Activated CD4-positive, alpha-beta memory T cell treated with anti-CD3 and anti-CD28 coated beads, Interleukin-2, amount 10 ng/mL, durations not matched to agents 7 days and 5 days (primary cell): Measurements from ENCODE around the gene DVL1. TPM values are rescaled to one million over a fixed set of nuclear protein-coding genes. Genes with fewer than 3 reads are reported as not detected.

Experiments used
- CTCF ChIA-PET: fragments of 350-600 bp; sonication (Branson Sonifier 250); formaldehyde crosslinking; loops from one replicate; lab custom pipeline; 2021; ENCODE audit warnings: antibody characterized with exemption, inconsistent platforms; lab: Charles Lee
- POLR2A ChIA-PET: fragments of 350-600 bp; sonication (Branson Sonifier 250); formaldehyde crosslinking; loops from one replicate; lab custom pipeline; 2021; ENCODE audit warnings: antibody characterized with exemption; lab: Charles Lee
- DNase-seq: peaks from one replicate; pipeline ENCODE4 v3.0.0-alpha.2; 2020
- H3K27ac Mint-ChIP-seq: one replicate; pipeline ENCODE4 v1.8.0; 2021; ENCODE audit warnings: mild to moderate bottlenecking, mixed read lengths
- H3K27me3 Mint-ChIP-seq: one replicate; pipeline ENCODE4 v1.8.0; 2021; ENCODE audit warnings: mixed read lengths
- H3K36me3 Mint-ChIP-seq: one replicate; pipeline ENCODE4 v1.8.0; 2021; ENCODE audit warnings: low read depth, mixed read lengths
- H3K4me1 Mint-ChIP-seq: one replicate; pipeline ENCODE4 v1.8.0; 2021; ENCODE audit warnings: mixed read lengths
- H3K4me3 Mint-ChIP-seq: one replicate; pipeline ENCODE4 v1.8.0; 2021; ENCODE audit warnings: mild to moderate bottlenecking, mixed read lengths
- H3K9me3 Mint-ChIP-seq: one replicate; pipeline ENCODE4 v1.8.0; 2021; ENCODE audit warnings: mixed read lengths
- total RNA-seq, 2 experiments: library from RNA; stranded (reverse); gene quantifications; one replicate each; pipeline ENCODE4 v1.2.3, GENCODE V29; 2021

Gene DVL1
- total RNA-seq, 2 experiments from 2014 or later: 36.0 to 37.8 TPM

DNA sequence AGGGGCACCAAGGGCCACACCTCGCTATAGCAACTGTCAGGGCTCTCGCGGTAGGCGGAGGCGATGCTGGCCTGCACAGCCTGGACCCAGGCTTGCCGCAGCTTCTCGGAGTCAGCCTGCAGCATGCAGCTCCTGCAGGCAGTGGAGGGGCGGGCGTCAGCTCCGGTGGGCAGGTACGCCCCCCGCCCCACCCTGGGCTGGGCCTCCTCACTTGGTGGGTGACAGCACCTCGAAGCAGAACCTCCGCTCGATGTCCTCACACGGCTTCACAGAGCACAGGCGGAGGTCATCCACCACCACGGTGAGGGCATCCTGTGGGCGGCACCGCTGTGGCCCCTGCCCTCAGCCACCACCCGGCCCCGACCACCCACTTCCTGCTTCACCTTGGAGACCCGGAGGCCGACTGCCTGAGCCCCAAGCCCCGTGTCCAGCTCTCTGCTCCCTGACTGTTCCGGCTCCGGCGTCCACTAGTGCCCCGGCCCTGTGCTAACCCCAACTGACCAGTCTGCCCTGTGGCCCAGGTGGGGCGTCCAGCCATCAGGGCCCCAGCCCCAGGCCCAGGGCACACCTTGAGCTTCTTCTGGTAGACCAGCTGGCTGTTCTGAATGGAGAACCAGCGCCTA, 51.3 kb downstream of the DVL1 start:
- H3K4me3 Mint-ChIP-seq: no peak overlapping the region
- ChIA-PET POLR2A (interaction anchor here (1.6 kb wide), 1 partner anchor 12 kb away, joined by 3 read pairs; no protein-coding TSS in a partner anchor), CTCF (no interaction called here)
- no peaks in the 10 kb centered on the region for H3K36me3 Mint-ChIP-seq
- H3K27me3 Mint-ChIP-seq: no peaks in the 10 kb centered on the region
- no peak overlapping the region for H3K27ac Mint-ChIP-seq
- DNase-seq: no peak
- H3K4me1 Mint-ChIP-seq: no peaks in the 10 kb centered on the region
- H3K9me3 Mint-ChIP-seq: no peaks in the 10 kb centered on the region

DNA sequence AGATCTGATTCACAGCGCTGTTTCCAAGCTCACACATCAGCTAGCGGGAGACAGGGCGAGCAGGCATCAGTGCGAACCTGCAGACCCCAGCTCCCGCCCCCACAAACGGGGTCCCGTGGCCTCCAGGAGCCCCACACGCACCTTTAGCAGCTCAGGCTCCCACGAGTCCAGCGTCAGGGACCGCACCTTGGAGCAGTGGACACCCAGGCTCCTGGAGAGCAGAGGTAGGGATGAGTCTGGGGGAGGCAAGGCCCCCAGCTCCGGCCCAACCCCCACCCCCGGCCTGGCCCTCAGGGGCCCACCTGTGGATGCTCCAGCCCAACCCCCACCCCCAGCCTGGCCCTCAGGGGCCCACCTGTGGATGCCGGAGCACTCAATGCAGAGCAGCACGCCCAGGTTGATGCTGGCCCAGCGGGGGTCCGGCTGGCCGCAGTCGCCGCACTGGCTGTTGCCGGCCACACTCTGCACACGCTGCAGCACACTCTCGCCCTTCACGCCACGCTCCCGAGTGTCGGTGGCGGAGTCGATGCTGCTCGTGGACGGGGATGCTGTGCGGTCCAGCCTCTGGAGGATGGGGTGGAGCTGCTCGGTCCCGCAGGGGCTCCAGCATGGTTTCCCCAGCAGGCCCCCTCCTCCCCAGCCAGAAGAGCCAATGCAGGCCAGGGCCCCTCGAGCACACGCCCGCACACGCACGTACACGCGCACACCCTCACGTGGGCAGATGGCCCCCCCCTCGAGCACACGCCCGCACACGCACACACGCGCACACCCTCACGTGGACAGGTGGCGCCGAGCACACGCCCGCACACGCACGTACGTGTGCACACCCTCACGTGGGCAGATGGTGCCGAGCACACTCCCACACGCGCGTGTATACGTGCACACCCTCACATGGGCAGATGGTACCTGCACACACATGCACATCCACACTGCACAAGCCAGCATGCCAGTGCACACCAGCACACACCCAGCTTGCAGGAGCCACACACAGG, 52.9 kb downstream of the DVL1 start:
- no peak for DNase-seq
- no peaks in the 10 kb centered on the region for H3K27me3 Mint-ChIP-seq
- POLR2A ChIA-PET: no interaction called here
- peaks cover 4% of the 10 kb centered on the region for H3K36me3 Mint-ChIP-seq
- no peaks in the 10 kb centered on the region for H3K9me3 Mint-ChIP-seq
- H3K27ac Mint-ChIP-seq: no peak overlapping the region
- CTCF ChIA-PET: interaction anchor here (1.0 kb wide), 1 partner anchor 9 kb away, joined by 3 read pairs; no protein-coding TSS in a partner anchor
- no peak overlapping the region for H3K4me3 Mint-ChIP-seq
- H3K4me1 Mint-ChIP-seq: no peaks in the 10 kb centered on the region

DNA sequence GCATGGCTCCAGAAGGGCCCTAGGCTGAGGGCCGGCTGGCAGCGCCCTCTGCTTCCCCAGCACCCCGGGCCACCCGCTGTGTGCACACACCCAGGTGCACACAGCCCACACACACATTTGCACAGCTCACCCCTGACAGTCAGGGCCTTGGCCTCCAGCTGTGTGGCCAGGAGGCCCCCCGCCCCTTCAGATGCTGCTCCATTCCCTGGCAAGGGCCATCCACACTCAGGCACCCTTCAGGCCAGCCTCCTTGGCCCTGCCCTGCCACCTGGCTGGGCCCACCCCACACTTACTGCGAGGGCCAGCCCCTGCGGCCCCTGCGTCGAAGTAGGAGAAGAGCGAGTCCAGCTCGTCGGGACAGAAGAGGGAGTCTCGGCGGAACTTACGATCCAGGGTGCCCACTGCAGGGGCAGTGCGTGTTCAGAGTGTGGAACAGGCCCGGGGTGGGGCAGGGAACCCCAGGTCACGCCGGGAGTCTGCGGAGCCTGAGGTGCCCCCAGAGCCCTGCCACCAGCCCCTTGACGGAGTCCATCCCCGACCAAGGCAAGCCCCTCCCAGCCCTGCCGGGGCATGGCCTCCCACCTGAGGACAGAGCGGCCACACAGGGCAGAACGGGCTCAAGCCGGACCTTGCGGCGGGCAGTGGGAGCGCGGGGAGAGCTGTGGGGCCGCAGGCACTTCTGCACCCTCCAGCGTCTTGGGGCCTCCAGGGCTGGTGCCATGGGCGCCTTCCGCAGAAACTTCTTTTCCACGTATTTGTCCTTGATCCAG, 53.9 kb downstream of the DVL1 start:
- no peaks in the 10 kb centered on the region for H3K27me3 Mint-ChIP-seq
- H3K4me3 Mint-ChIP-seq: no peak overlapping the region
- peaks cover 4% of the 10 kb centered on the region for H3K36me3 Mint-ChIP-seq
- no peaks in the 10 kb centered on the region for H3K4me1 Mint-ChIP-seq
- POLR2A ChIA-PET: interaction anchor here (1.0 kb wide), 1 partner anchor 68 kb away, joined by 3 read pairs; no protein-coding TSS in a partner anchor
- no peak for DNase-seq
- no peaks in the 10 kb centered on the region for H3K9me3 Mint-ChIP-seq
- H3K27ac Mint-ChIP-seq: no peak overlapping the region
- CTCF ChIA-PET: interaction anchor here (1.0 kb wide), 2 partner anchors 10 to 173 kb away, joined by 3 to 4 read pairs; no protein-coding TSS in a partner anchor

DNA sequence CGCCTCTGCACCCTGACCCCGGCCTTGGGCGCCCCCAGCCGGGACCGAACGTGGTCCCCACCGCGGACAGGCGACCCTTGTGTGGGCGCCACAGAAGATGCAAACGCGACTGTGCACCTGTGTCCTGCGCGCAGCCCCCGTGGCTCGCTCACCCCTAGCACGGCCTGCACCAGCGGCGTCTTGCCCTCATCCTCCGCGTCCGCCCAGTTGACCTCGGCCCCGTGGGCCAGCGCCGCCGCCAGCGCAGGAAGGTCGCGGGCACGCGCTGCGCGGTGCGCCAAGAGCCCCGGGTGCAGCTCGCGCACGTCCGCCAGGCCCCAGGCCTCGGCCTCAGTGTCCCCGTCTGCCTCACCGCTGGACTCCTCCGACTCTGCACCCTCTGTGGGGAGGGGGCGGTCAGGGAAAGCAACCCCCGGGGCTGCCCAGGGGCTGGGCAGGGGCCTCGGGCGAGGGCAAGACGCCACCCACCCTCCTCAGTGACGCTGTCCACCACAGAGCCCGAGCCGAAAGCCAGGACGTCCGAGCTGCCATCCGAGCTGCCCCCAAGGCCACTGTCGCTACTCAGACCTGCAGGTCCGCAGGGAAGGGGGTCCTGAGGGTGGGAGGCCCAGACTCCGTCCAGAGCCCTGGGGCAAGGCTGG, 54.8 kb downstream of the DVL1 start:
- Mint-ChIP-seq H3K27ac (no peak overlapping the region), H3K4me1 (no peaks in the 10 kb centered on the region), H3K4me3 (no peak overlapping the region), H3K27me3 (no peaks in the 10 kb centered on the region), H3K36me3 (peaks cover 4% of the 10 kb centered on the region), H3K9me3 (no peaks in the 10 kb centered on the region)
- POLR2A ChIA-PET: interaction anchor here (1.0 kb wide), 1 partner anchor 67 kb away, joined by 3 read pairs; no protein-coding TSS in a partner anchor
- no peak for DNase-seq
- CTCF ChIA-PET: interaction anchor here (1.0 kb wide), 1 partner anchor 172 kb away, joined by 4 read pairs; no protein-coding TSS in a partner anchor

DNA sequence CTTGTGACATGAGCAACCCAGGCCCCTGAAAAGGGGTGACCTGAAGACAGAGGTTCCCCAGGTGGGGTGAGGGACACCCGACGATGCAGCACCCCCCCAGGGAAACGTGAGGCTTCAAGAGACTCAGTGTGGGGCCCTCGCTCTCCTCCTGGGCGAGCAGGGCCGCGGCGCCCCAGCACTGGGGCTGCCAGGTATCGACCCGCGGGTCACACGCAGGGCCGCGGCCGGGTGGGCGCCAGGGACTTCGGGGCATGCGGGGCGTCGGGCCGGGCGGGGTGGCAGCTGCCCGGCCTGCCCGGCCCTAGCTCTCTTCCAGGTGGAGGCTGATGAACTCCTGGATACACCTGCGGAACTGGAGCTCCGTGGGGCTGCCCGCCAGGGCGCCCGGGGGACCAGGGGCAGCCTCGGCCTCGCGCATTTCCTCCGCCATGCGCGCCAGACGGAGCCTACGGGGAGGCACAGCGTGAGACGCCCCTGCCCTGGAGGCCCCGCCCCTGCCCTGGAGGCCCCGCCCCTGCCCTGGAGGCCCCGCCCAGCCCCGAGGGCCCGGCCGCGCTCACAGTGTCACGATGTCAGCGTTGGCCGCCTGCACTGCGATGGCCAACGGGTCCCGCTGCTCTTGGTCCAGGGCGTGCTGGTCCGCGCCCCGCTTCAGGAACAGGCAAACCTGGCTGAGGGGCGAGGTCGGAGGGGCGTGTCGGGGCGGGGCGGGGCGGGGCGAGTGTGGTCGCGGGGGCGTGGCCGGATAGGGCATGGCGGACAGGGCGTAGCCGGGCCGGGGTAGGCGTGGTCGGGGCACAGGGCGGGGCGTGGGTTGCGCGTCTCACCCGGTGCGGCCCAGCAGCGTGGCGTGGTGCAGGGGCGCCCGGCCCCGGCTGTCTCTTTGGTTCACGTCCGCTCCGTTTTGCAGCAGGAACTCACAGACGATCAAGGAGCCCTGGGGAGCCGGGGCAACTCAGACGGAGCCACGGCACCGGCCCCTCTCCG, 55.7 kb downstream of the DVL1 start:
- no peaks in the 10 kb centered on the region for H3K27me3 Mint-ChIP-seq
- no peak for DNase-seq
- CTCF ChIA-PET: interaction anchor here (0.6 to 1.0 kb wide), 2 partner anchors 84 to 171 kb away, joined by 3 to 5 read pairs; no protein-coding TSS in a partner anchor
- no peak overlapping the region for H3K27ac Mint-ChIP-seq
- POLR2A ChIA-PET: no interaction called here
- no peaks in the 10 kb centered on the region for H3K4me1 Mint-ChIP-seq
- no peak overlapping the region for H3K4me3 Mint-ChIP-seq
- H3K9me3 Mint-ChIP-seq: no peaks in the 10 kb centered on the region
- peaks cover 4% of the 10 kb centered on the region for H3K36me3 Mint-ChIP-seq

DNA sequence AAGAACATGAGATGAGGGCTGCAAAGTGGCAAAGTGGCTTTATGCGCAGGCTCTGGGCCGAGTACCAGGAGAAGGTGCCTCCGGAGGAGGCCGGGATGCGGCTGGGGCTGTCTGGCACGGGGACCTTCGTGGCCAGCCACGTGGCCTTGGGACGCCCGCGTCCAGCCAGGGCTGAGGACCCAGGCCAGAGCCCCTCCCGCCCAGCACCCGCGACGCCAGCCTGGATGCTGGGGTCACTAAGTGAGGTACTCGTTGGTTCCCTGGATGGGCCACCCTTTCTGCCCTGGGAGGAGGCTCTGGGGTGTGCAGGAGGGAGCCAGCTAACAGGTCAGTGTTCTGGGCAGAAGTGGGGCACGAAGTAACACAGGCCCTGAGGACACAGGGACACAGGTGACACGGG, 56.4 kb downstream of the DVL1 start:
- no peak for DNase-seq
- ChIA-PET POLR2A (no interaction called here), CTCF (interaction anchor here (0.6 to 3.2 kb wide), 5 partner anchors 11 to 260 kb away, joined by 3 to 36 read pairs (median 4); no protein-coding TSS in a partner anchor)
- peaks cover 4% of the 10 kb centered on the region for H3K36me3 Mint-ChIP-seq
- H3K4me3 Mint-ChIP-seq: no peak overlapping the region
- no peaks in the 10 kb centered on the region for H3K4me1 Mint-ChIP-seq
- no peak overlapping the region for H3K27ac Mint-ChIP-seq
- H3K27me3 Mint-ChIP-seq: no peaks in the 10 kb centered on the region
- no peaks in the 10 kb centered on the region for H3K9me3 Mint-ChIP-seq

DNA sequence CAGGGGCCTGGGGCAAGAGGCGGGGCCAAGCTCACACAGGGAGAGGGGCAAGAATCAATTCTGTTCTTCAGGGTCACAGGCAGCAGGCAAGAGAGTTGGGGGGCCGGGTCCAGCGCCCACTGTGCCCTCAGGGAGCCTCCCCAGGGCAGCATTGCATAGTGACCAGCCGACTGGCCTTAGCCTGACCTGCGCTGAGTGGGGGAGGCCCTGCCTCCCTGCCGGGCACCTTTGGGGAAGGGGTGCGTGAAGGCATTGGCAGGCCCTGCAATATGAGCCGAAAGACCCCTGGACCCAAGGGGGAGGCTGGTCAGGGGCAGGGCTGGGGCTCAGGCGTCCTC, 56.8 kb downstream of the DVL1 start:
- Mint-ChIP-seq H3K27ac (no peak overlapping the region), H3K9me3 (no peaks in the 10 kb centered on the region), H3K36me3 (peaks cover 4% of the 10 kb centered on the region), H3K27me3 (no peaks in the 10 kb centered on the region), H3K4me3 (no peak overlapping the region), H3K4me1 (no peaks in the 10 kb centered on the region)
- POLR2A ChIA-PET: interaction anchor here (1.1 to 2.4 kb wide), 5 partner anchors 9 to 176 kb away, joined by 3 to 11 read pairs (median 3); partner anchors contain the start of genes AURKAIP1 and C1orf159
- CTCF ChIA-PET: interaction anchor here (0.6 to 3.2 kb wide), 8 partner anchors 10 to 308 kb away, joined by 4 to 36 read pairs (median 5); partner anchors contain the start of gene UBE2J2
- no peak for DNase-seq

DNA sequence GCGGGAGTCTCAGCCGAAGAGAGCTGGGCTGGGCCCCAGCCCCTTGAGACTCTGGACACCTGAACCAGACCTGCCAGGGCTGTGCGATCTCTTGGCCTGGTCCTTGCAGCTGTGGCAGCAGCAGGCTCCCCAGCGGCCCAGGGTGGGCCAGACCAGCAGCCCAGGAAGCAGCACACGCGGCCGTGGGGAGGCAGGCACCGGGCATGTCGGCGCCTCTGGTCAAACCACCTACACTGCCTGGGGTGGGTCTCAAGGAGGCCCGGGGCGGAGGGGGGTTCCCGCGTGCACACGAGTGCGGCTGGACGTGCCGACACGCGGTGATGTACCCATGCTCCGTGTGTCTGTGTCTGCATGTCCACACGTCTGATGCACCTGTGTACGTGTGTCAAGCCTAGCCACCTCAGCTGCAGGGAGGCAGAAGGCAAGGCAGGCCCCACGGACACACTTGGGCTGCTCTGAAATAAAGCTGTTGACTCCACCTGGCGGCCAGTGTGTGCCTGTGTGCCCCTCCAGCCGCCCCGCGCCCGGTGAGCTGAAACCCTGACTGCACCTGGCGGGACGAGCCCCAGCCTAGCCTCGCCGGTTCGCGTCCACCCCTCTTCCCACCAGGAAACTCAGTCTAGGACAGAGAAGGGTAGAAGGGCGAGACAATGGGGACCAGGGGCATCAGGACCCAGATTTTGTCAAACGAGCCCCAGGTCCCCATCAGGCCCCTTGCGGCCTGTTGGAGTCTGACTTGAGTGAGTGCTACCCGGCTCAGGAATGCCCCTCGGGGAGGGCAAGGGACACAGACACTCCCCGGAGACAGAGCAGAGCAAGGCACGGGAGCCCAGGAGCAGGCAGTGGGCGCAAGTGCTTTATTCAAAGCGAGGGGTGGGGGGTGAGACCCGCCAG, 57.4 kb downstream of the DVL1 start:
- Mint-ChIP-seq H3K9me3 (no peaks in the 10 kb centered on the region), H3K27ac (no peak overlapping the region), H3K27me3 (no peaks in the 10 kb centered on the region), H3K4me1 (no peaks in the 10 kb centered on the region), H3K4me3 (no peak overlapping the region), H3K36me3 (peaks cover 4% of the 10 kb centered on the region)
- ChIA-PET POLR2A (interaction anchor here (1.1 to 2.4 kb wide), 5 partner anchors 9 to 175 kb away, joined by 3 to 11 read pairs (median 3); partner anchors contain the start of genes AURKAIP1 and C1orf159), CTCF (interaction anchor here (0.6 to 3.2 kb wide), 9 partner anchors 10 to 307 kb away, joined by 4 to 36 read pairs (median 4); partner anchors contain the start of gene UBE2J2)
- peak; percentile 72 for DNase-seq

DNA sequence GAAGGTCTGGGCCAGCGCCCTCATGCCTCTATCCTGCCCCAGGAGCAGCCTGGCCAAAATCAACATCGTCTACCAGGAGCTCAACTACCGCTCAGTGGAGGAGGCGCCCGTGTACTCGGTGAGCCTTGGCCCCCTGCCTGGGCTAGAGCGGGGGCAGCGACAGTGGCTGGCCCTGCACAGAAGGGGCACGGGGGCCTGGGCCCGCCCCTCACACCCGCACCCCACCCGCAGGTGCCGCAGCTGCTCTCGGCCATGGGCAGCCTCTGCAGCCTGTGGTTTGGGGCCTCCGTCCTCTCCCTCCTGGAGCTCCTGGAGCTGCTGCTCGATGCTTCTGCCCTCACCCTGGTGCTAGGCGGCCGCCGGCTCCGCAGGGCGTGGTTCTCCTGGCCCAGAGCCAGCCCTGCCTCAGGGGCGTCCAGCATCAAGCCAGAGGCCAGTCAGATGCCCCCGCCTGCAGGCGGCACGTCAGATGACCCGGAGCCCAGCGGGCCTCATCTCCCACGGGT, 58.1 kb downstream of the DVL1 start:
- Mint-ChIP-seq H3K9me3 (no peaks in the 10 kb centered on the region), H3K4me3 (no peak overlapping the region), H3K27me3 (no peaks in the 10 kb centered on the region), H3K36me3 (peaks cover 4% of the 10 kb centered on the region), H3K4me1 (no peaks in the 10 kb centered on the region), H3K27ac (no peak overlapping the region)
- CTCF ChIA-PET: interaction anchor here (0.7 to 3.2 kb wide), 7 partner anchors 9 to 272 kb away, joined by 3 to 36 read pairs (median 4); no protein-coding TSS in a partner anchor
- POLR2A ChIA-PET: interaction anchor here (1.1 to 2.4 kb wide), 5 partner anchors 8 to 175 kb away, joined by 3 to 11 read pairs (median 3); partner anchors contain the start of genes AURKAIP1 and C1orf159
- DNase-seq: no peak

DNA sequence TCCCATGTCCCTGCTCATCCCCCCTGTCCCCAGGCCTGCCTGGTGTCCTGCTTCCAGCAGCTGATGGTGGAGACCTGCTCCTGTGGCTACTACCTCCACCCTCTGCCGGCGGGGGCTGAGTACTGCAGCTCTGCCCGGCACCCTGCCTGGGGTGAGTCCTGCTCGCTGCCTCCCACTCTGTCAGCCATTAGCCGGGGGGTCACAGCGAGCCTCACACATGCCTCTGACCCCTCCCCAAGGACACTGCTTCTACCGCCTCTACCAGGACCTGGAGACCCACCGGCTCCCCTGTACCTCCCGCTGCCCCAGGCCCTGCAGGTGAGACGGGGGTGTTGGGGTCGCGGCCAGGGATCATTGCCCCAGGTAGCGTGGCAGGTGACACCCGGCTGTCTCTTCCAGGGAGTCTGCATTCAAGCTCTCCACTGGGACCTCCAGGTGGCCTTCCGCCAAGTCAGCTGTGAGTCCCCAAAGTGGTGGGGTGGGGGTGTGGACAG, 58.9 kb downstream of the DVL1 start:
- peaks cover 4% of the 10 kb centered on the region for H3K36me3 Mint-ChIP-seq
- peak; percentile 62 for DNase-seq
- CTCF ChIA-PET: interaction anchor here (1.0 to 3.2 kb wide), 4 partner anchors 15 to 249 kb away, joined by 3 to 36 read pairs (median 6); no protein-coding TSS in a partner anchor
- POLR2A ChIA-PET: interaction anchor here (2.4 kb wide), 1 partner anchor 174 kb away, joined by 11 read pairs; the partner anchor contains the start of gene C1orf159
- H3K4me1 Mint-ChIP-seq: no peaks in the 10 kb centered on the region
- H3K27ac Mint-ChIP-seq: no peak overlapping the region
- no peaks in the 10 kb centered on the region for H3K9me3 Mint-ChIP-seq
- no peaks in the 10 kb centered on the region for H3K27me3 Mint-ChIP-seq
- no peak overlapping the region for H3K4me3 Mint-ChIP-seq
